Measurements from ENCODE around the gene PRTN3. TPM values are rescaled to one million over a fixed set of nuclear protein-coding genes. Genes with fewer than 3 reads are reported as not detected.
A peak's percentile ranks its signal among the peaks of the same experiment; 100 is the strongest.

The PRTN3 gene
- total and polyA plus RNA-seq, 3 donors from 2014 or later = 1.0 to 1.8 TPM; not detected in 1

- no peak overlapping the region for H3K27ac ChIP-seq
- intact Hi-C loops (cut with DNase I; ENCODE audit: low total_unique reads) = no loop called here
- H3K9me3 ChIP-seq = no peaks in the 10 kb centered on the region
- no peak for TF ChIP-seq CTCF (IDR thresholded peaks at IDR 0.05)
- TF ChIP-seq POLR2A (IDR thresholded peaks at IDR 0.05) = no peak
- H3K4me1 ChIP-seq = peaks cover 6% of the 10 kb centered on the region
- WGBS, 2 donors = 58 to 61% methylated on average over 18 to 23 of the region's 25 CpGs
- no peak overlapping the region for H3K4me3 ChIP-seq
- H3K27me3 ChIP-seq = no peaks in the 10 kb centered on the region
- no peaks in the 10 kb centered on the region for H3K36me3 ChIP-seq (ENCODE audit: low read depth, missing control alignments)
- no peak for DNase-seq
Observed at GRCh38 chr19:810883-811489, 29.8 kb upstream of the PRTN3 start.

- Histone ChIP-seq H3K27ac (no peak overlapping the region), H3K9me3 (no peaks in the 10 kb centered on the region), H3K27me3 (no peaks in the 10 kb centered on the region), H3K36me3 (ENCODE audit: low read depth, missing control alignments) (no peaks in the 10 kb centered on the region), H3K4me3 (peak overlapping the region in 1 of 2 donors; percentile 26), H3K4me1 (peaks cover 5% of the 10 kb centered on the region)
- WGBS, 2 donors = 63 to 68% methylated on average over 20 of the region's 20 CpGs
- no peak for DNase-seq
- intact Hi-C loops (cut with DNase I; ENCODE audit: low total_unique reads) = no loop called here
- no peak for TF ChIP-seq CTCF (IDR thresholded peaks at IDR 0.05)
- TF ChIP-seq POLR2A (IDR thresholded peaks at IDR 0.05) = no peak
Observed at GRCh38 chr19:811506-812048, 29.2 kb upstream of the PRTN3 start.

GRCh38 chr19:812049-812746, 28.6 kb upstream of the PRTN3 start:
- H3K9me3 ChIP-seq = no peaks in the 10 kb centered on the region
- WGBS, 2 donors = 72 to 75% methylated on average over 48 to 74 of the region's 80 CpGs
- no peak for TF ChIP-seq CTCF (IDR thresholded peaks at IDR 0.05)
- no peak for TF ChIP-seq POLR2A (IDR thresholded peaks at IDR 0.05)
- no peaks in the 10 kb centered on the region for H3K4me1 ChIP-seq
- intact Hi-C loops (cut with DNase I; ENCODE audit: low total_unique reads) = no loop called here
- H3K27me3 ChIP-seq = no peaks in the 10 kb centered on the region
- H3K36me3 ChIP-seq (ENCODE audit: low read depth, missing control alignments) = no peaks in the 10 kb centered on the region
- no peak overlapping the region for H3K27ac ChIP-seq
- peak overlapping the region; percentile 4 to 26 for H3K4me3 ChIP-seq
- DNase-seq = no peak

- intact Hi-C loops (cut with DNase I; ENCODE audit: low total_unique reads) = no loop called here
- no peaks in the 10 kb centered on the region for H3K4me1 ChIP-seq
- WGBS, 2 donors = 72 to 75% methylated on average over 6 to 72 of the region's 72 CpGs
Observed at GRCh38 chr19:812747-813218, 28.0 kb upstream of the PRTN3 start.

More at GRCh38 chr19:812747-813218, 28.0 kb upstream of the PRTN3 start:
- Histone ChIP-seq H3K9me3 (no peaks in the 10 kb centered on the region), H3K4me3 (peak overlapping the region in 1 of 2 donors; percentile 4), H3K27me3 (no peaks in the 10 kb centered on the region), H3K27ac (no peak overlapping the region), H3K36me3 (ENCODE audit: low read depth, missing control alignments) (no peaks in the 10 kb centered on the region)
- no peak for DNase-seq
- TF ChIP-seq CTCF (IDR thresholded peaks at IDR 0.05) (no peak), POLR2A (IDR thresholded peaks at IDR 0.05) (no peak)
